Subcutaneous adipose tissue (tissue), 4 donors: ENCODE measurements around the gene KLK12. TPM values are rescaled to one million over a fixed set of nuclear protein-coding genes. Genes with fewer than 3 reads are reported as not detected.

ENCODE experiments used
- total RNA-seq, 4 donors: library from RNA; depleted of rRNA; stranded (reverse); fragments of >200 nt; gene quantifications; one replicate each; pipeline ENCODE4 v1.1.0, GENCODE V29; 2016
- TF ChIP-seq, protein P1 (sequence below): fragments of 450-650 bp; IDR thresholded peaks from one replicate; pipeline ENCODE4 v1.5.1; 2016; ENCODE audit warnings: low read depth, mild to moderate bottlenecking, control low read depth, antibody characterized with exemption, moderate library complexity

The KLK12 gene, protein sequence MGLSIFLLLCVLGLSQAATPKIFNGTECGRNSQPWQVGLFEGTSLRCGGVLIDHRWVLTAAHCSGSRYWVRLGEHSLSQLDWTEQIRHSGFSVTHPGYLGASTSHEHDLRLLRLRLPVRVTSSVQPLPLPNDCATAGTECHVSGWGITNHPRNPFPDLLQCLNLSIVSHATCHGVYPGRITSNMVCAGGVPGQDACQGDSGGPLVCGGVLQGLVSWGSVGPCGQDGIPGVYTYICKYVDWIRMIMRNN
- not detected for total RNA-seq

DNA sequence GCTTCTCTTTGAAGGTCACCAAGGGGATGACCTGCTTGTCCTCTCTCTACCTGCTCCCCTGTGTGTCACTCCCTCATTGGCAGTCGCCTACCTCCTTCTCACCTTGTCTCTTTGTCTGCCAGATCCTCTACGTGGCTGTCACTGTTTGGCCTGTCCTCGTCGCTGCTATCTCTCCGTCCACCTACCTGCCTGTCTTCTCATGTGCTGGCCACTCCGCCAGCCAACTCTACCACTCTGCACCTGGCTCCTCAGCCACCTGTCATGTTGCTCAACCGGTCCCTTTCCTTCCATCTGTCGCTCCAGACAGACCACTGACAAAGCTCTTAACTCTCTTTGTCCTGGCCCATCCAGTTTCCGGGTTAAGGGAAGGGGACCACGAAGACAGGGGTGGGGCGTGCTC lies at the start of gene KLK12:
KLK12 (minus strand) TSS at position 299 of the 400 bp plus-strand sequence. CDS start 381 bp downstream, outside the sequence.
- TF ChIP-seq, protein P1, sequence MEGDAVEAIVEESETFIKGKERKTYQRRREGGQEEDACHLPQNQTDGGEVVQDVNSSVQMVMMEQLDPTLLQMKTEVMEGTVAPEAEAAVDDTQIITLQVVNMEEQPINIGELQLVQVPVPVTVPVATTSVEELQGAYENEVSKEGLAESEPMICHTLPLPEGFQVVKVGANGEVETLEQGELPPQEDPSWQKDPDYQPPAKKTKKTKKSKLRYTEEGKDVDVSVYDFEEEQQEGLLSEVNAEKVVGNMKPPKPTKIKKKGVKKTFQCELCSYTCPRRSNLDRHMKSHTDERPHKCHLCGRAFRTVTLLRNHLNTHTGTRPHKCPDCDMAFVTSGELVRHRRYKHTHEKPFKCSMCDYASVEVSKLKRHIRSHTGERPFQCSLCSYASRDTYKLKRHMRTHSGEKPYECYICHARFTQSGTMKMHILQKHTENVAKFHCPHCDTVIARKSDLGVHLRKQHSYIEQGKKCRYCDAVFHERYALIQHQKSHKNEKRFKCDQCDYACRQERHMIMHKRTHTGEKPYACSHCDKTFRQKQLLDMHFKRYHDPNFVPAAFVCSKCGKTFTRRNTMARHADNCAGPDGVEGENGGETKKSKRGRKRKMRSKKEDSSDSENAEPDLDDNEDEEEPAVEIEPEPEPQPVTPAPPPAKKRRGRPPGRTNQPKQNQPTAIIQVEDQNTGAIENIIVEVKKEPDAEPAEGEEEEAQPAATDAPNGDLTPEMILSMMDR: no peak

DNA sequence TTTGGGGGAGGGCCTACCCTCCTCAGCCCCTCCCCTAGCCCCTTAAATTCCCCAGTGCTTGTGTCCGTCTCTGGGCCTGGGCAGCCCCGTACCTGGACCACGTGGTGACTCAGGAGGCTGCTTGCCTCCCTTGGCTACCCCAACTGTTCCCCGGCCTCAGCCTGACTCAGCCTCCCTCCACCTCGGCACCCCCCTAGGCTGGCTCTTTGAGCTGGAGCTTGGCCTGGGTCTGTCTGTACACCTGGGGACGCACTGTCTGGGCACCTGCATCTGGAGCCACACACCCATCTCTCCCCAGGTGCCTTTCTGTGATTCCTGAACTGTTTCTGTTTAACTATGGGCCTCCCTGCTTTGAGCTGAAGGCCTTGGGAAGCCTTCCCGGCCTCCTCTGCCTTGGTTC lies 49.7 kb upstream of the KLK12 start:
- TF ChIP-seq, protein P1: no peak

DNA sequence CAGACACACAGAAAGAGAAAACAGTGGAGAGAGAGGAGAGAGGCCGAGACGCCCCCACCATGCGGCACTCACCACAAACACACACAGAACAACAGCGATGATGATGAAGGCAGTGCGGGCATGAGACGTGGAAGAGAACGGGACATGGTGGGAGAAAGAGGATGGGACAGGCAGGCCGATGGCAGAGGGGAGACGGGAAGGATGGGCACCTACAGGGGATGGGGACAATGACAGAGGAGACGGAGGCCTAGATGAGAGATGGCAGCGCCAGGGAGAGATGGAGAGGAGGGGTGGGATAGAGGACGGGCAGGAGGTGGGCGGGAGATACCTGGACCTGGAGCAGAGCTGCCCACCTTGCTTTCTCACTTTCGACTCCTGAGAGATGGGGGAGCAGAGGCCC lies 49.0 kb upstream of the KLK12 start:
- TF ChIP-seq, protein P1: no peak

DNA sequence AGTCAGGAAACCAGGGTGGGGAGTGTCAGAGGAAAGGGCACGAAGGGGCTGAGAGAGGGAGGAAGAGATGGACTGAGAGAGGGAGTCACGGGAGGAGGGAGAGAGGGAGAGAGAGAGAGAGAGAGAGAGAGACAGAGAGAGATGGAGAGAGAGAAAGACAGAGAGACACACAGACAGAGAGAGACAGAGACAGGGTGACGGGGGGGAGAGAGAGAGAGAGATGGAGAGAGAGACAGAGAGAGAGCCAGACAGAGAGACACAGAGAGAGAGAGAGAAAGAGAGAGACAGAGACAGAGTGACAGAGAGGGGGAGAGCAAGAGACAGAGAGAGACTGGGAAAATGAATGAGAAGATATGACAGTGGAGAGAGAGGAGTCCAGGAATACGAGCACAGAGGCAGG lies 48.4 kb upstream of the KLK12 start:
- TF ChIP-seq, protein P1: no peak

DNA sequence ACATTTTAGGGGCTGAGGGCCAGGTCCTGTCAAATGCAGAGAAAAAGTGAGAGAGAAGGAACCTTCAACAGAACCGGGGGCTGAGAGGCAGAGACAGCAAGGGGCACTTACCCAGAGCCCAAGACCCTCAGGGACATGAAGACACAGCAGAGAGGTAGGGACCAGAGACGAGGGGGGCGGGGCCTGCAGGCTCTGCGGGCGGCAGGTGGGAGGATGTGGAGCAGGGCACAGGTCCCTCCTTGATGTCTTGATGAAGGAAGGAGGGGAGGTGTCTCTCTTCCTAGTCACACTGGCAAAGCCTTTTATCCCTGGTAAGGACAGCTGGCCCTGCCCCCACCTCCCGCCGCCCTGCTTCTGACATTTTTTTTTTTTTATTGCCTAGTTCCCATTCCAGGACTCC lies 47.8 kb upstream of the KLK12 start, which contains the start of gene KLK14:
KLK14 (minus strand) TSS at position 277 of the 400 bp plus-strand sequence; CDS start at position 4, 273 bp downstream.
- TF ChIP-seq, protein P1: no peak

DNA sequence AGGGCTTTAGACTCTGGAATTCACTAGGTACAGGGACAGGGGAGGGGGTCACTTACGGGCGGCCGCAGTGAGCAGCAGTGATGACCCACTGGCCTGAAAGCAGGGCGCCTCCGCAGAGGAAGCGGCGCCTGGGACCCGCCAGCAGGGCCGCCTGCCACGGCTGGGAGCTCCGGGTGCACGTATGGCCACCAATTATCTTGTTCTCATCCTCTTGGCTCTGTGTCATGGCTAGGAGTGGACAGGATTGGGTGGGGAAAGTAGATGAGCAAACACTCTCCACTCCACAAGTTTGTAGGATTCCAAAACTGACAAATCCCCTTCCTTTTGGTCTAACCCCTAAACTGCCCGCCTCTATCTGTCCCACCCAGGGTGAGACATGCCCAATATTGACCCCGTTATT lies 46.7 kb upstream of the KLK12 start:
- TF ChIP-seq, protein P1: no peak

DNA sequence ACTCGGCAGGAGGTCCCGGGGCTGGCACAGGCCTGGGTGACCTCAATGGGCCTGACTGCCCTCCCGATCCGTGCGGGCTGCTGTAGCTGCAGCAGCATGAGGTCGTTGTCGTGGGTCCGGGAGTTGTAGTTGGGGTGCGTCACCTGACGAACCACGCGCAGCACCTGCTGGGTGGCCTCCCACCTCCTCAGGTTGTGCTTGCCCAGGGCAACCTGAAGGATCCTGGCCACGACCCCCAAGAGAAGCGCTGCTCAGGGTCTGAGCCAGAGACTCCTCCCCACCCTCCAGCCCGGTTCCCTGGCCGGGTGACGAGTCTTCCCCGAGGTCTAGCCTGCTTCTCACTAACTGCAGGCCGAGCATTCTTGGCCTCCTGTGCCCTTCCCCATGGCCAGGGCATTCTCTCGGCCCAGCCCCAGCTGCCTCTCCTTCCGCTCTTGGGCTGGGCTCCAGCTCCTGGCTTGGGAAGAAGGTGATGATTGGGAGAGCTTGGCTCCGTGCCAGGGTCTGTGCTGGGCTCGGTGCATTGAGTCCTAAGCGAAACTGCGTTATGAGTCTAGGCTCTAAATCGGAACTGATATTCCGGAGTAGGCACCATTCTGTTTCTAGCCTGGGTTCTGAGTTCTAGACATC lies 44.8 kb upstream of the KLK12 start:
- TF ChIP-seq, protein P1: no peak
